ENCODE results near the gene DAG1.

Gene DAG1

DNA sequence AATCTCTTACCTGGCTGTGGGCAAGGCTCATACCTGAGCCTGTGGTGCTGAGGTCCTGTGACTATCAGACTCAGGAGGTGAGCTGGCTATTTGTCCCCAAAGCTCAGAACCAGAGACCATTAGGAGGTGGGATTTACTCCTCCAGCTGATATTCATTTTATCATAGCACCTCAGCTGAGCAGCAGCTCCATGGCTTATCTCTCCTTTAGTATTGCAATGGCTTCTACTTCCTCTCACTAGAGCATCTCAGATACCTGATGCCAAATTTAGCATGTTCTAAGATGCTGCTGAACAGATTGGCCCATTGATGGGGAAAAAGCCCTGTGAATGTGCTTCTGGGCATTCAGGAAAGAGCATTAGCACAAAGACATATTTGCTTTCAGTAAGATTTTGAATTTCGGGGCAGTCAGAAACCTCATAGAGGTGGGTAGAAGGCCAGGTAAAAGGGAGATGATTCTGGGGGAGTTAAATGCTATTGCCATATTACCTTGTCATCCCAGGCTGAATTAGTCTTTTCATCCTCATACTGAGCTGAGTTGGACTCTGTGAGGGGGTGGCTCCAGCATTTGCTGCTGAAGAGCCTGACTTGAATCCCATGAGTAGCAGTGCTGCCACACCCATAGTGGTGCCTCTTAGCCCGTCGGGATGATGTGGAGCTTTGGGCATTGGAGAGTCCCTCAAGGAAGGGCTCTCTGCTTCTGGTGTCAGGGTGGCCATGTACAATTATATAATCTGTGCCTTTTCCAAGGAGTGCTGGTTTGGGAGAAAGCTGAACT is 86.6 kb downstream of the DAG1 start:
- DNase-seq = no peak

DNA sequence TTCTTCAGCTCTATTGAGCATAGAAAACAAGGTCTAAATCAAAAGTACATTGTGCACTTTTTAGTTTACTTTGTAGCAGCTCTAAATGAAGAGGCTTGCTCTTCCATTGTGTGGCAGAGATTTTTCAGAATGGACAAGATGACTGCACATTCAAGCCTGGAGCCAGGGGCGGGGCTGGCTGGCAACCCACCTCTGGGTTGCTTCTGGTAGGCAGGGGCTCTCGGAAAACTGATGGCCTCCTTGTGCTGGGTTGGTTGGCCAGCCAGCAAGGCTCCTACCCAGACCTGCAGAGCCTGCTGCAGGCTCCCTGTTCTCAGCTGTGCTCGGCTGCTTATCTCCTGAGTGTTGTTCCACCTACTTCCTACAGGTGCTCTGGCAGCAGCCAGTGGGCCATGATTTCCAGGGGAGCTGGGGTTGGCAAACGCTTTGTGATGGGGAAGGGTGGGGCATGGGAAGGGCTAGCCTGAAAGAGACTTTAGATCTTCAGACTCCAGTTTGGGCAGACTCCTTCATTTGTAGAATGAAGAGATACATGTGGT is 93.0 kb downstream of the DAG1 start:
- no peak for DNase-seq

DNA sequence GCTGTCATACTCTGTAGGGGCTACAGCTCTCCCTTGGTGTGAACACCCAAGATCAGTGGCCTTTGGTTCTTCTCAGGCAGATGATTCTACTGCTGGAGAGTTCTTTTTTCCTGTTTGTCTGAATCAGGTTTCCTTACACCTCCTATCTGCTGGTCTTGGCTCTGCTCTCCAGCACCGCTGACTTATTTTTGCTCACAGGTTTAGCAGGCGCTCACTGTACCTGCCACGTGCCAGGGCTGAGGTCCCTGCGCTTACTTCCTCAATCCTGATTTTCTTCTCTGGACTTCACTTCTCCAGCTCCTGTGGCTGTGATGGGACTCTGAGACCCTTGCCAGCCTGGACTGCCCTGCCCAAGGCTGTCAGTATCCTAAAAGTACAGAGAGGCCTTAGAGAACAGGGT is 93.7 kb downstream of the DAG1 start:
- no peak for DNase-seq

DNA sequence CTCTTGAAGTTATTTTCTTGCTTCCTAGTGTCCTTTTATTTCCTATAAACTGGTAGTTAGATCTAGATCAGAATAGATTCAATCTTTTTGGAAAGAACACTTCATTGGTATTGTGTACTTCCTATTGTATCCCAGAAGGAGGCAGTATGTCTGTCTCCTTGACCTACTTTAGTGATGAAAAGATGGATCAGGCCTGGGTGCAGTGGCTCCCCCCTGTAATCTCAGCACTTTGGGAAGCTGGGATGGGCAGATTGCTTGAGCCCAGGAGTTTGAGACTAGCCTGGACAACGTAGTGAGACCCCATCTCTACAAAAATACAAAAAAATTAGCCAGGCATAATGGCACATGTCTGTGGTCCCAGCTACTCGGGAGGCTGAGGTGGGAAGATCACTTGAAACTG is 96.2 kb downstream of the DAG1 start:
- DNase-seq = no peak

DNA sequence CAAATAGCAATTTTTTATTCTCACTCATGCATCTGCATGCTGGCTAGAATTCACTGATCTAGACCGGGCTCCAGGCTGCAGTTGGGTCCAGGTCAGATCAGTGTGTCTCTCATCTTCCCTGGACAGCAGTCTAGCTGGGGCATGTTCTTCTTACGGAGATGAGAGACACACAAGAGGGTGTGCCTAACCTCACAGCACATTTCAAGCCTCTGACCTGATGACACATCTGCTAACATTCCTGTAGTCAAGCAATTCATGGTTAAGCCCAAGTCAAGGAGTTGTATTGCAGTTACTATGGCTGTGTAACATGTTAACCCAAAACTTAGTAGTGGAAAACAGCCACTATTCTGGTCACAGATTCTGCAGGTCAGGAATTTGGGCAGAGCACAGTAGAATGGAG is 97.3 kb downstream of the DAG1 start:
- no peak for DNase-seq

DNA sequence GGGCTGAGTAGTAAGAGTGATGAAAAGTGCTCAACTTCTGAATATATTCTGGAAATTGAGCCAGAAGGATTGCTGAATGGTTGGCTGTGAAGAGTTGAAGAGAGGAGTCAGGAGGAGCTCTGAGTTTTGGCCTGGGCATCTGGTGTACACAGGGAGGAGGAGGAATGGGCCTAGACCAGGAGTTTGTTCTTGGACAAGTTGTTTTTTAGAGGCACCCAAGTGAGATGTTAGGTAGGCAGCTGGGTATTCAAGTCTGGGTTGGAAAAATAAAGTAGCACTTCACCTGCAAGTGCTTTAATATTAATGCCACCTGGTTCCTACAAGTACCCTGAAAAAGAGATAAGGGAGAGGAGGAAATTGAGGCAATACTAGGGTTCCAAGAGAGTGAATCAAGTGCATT is 98.9 kb downstream of the DAG1 start:
- DNase-seq = no peak

DNA sequence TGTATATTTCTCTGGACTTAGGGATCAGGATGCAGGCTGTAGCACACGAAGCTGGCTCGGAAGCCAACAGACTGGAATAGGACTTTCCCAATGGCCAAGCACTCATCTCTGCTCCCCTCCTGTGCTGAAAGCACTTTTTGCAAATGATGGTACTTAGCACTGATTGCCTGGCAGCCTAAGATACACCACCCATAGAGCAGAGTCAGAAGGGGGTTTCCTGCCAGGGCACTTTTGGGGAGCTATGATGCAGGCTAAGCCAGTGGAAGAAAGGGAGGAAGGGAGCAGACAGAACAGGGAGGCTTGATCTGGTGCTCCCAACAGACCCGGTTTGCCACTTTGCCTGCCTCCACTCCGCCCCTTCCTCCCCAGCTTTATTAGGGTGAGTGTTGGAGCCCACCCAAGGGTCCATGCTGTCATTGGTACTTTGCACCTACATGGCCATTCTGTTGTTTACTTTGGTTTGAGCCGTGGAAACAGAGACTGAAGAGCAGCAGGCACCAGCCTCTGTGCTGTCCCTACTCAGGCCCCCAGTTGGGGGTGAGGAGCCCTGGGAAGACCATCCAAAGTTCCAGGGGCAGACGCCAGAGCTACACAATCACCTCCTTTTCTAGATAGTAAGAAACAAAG is 100.1 kb downstream of the DAG1 start:
- no peak for DNase-seq

DNA sequence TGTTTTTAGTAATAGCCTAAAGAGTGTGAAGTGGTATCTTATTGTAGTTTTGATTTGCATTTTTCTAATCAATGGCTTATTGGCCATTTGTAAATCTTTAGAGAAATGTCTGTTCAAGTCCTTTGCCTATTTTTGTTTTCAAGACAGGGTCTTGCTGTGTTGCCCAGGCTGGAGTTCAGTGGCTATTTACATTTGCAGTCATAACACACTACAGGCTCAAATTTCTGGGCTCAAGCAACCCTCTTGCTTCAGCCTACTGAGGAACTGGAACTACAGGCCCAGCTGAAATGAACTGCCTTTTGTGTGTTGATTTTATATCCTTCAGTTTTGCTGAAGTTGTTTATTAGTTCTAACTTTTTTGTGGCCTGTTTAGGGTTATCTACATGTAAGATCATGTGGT is 112.1 kb downstream of the DAG1 start:
- no peak for DNase-seq
